GM21717 (cell line): ENCODE results near the gene C20orf141.
"Not testable (repeated sequence)": the region's sequence is repeated elsewhere in the genome, so short reads cannot be mapped to it uniquely, and the experiment has no call there.

Source experiments
- ATAC-seq: cut with Tn5 transposase; IDR thresholded peaks from one replicate; pipeline ENCODE4 v1.9.1; 2021; ENCODE audit warnings: mild to moderate bottlenecking, moderate library complexity; ENCODE audit not compliant: unreplicated experiment

Gene C20orf141

DNA sequence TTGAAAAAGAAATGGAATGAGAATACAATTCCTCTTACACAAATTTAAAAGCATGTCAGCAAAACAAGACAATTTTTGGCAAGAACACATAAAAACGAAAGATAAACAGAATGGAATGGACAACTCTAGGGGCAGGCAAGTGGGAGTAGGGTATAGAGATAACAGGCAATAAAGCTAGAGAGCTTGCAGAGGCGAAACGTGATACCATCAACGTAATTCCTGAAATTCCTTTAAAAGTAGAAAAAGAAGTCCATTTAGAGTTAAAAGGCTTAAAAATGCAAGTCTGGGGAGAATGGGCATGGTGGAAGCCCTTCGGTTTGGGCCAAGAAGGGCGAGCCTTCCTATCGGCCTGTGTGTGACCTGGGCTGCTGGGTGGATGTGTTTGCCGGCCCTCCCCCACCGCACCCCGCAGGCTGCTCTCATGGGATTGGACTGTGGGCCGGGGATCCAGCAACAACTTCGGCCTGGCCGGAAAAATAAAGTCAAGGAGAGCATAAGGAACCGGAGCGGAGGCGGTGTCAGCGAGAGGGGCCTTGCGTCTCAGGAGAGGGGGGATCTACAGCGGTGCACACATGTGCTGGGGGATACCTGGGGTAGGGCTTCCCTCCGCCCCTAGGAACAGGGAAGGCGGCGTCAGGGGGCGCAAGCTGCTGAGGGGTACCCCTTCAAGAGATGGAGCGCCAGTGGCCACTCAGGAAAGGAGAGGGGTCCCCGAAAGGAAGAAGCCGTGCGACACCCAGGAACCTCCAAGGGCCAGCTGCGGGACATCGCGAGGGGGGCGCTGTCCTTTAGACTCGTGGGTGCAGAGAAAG is 5.5 kb downstream of the C20orf141 start:
- no peak for ATAC-seq

GRCh38 chr20:2820896-2821869 is 6.4 kb downstream of the C20orf141 start:
- ATAC-seq: no peak

DNA sequence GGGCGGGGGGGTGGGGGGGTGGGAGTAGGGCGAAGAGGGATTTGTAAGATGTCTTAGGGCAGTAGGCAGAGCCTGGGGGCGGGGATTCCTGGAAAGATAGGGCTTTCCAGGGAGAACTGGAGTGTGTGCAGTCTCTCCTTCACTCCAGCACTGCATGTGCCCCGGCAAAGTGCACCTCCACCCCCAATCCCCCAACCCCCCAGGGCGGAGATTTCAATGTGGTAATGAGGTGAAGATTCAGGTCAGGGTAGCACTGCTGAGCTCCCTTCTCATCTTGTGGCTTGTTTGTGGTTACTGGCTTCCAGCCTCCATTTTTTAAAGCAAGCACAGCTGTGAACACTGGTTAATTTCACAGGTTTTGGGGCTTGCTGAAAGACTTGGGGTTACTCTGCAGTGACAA is 7.3 kb downstream of the C20orf141 start:
- ATAC-seq: no peak

GRCh38 chr20:2825761-2826160 is 11.0 kb downstream of the C20orf141 start:
- no peak for ATAC-seq

DNA sequence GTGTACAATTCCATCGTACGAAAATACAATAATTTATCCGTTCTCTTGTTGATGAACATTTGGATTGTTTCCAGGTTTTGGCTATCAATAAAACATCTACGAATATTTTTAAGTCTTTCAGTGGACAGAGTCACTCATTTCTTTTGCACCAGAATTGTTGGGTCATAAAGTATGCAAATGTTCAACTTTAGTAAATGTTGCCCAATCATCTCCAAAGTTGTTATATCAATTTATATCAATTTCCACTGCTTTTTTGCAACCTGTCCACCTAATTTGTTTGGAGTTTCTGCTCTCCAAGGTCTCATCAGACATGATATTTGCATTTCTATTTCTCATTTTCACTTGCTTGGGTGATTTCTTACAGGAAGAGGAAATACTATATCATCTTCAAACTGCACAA is 11.9 kb downstream of the C20orf141 start:
- no peak for ATAC-seq

DNA sequence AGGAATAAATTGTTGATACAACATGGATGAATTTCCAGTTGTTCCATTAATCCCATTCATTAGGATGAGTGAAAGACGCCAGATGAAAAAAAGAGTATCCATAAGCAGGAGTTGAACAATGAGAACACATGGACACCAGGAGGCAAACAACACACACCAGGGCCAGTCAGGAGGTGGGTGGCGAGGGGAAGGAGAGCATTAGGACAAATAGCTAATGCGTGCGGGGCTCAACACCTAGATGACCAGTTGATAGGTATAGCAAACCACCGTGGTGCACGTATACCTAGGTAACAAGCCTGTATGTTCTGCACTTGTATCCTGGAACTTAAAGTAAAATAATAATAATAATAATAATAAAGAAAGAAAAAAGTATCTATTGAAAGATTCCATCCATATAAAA is 14.6 kb downstream of the C20orf141 start:
- no peak for ATAC-seq

DNA sequence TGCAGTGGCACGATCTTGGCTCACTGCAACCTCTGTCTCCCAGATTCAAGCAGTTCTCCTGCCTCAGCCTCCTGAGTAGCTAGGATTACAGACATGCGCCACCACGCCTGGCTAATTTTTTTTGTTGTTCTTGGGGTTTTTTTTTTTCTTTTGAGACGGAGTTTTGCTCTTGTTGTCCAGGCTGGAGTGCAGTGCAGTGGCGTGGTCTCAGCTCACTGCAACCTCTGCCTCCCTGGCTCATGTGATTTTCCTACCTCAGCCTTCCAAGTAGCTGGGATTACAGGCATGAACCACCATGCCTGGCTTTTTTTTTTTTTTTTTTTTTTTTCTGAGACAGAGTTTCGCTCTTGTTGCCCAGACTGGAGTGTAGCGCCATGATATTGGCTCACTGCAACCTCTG is 16.4 kb downstream of the C20orf141 start:
- ATAC-seq: not testable (repeated sequence)

- ATAC-seq: no peak
Observed at GRCh38 chr20:2833761-2834160, 19.0 kb downstream of the C20orf141 start.

- no peak for ATAC-seq
Observed at GRCh38 chr20:2834401-2835110, 19.8 kb downstream of the C20orf141 start.

GRCh38 chr20:2835331-2835796 is 20.6 kb downstream of the C20orf141 start:
- no peak for ATAC-seq

- ATAC-seq: no peak
Observed at GRCh38 chr20:2836035-2836434, 21.2 kb downstream of the C20orf141 start.

GRCh38 chr20:2837221-2837960 is 22.6 kb downstream of the C20orf141 start:
- no peak for ATAC-seq

GRCh38 chr20:2838170-2838797 is 23.5 kb downstream of the C20orf141 start:
- ATAC-seq: no peak

DNA sequence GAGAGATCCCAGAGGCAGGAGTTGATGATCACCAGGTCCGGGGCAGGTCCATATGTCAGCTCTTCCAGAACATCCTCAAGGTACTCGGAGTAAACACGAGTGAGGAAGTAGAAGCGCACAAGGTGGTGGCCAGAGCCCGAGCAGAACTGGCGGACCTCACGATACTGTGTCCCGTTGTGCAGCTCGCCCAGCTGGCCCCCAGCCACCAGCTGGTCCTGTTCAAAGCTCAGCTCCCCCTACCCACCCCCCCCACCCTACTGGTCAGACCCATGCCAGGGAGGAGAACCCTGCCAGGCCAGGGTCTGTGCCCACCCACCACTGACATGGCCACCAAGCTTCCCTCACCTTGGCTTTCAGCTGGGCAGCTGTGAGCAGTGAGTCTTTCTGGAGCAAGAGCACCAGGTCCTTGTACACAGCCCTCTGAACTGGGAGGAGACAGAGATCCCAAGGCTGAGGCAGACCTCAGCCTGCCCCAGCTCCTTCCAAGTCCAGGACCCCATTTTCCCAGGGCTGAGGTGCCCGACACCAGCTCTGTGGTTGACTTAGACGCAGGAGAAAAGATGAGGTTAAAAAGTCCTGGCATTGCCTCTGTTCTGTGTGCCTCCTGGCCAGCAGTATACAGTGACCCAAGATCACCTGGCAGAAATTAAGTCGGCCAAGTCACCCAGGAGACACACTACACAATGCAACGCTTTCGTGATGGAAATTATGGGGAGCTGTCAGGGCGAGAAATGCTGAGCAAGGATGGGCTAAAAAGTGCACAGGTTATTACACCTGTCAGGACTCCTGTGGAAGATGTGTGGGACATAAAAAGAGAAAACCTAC is 24.3 kb downstream of the C20orf141 start:
- no peak for ATAC-seq

- no peak for ATAC-seq
Observed at GRCh38 chr20:2839732-2840137, 24.9 kb downstream of the C20orf141 start.

DNA sequence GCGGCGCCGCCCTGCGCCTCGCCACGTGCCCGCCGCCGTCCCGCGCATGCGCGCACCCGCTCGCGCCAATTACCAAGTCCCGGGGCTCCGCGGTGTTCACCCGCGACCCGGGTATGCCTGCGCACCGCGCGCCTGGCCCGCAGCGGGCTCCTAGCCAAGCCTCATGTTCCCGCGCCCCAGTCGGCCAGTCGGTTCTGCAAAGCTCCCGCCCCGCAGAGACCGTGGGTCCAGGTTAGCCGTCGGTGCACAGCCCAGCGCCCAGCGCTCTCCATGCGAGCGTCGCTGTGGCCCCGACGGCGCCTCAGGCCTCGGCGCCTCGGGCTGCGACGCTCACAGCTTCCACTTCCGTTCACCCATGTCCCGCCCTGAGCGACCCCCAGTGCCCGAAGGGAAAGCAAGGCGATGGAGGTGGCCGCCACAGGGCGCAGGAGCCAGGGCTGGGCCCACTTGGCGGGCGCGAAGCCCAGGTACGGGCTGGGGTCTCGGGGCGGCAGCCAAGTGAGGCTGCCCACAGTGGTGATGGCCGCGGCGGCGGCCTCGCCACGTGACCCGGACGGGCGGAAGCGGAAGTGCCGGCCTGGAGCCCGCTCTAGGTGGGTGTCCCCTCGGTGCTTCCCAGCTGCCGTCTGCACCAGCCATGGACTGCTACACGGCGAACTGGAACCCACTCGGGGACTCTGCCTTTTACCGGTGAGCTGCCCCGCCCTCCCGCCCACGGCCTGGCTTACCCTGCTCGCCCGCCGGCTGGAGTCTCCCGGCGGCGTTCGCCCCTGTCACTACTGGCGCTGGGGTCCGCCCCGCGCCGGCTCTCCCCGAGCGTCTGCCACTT is 25.6 kb downstream of the C20orf141 start, which contains the start of the genes PCED1A and VPS16:
Gene PCED1A (minus strand): TSS at position 518 of the 829 bp plus-strand sequence. CDS start 743 bp downstream, outside the sequence.
Gene VPS16 (plus strand): TSS at position 608 of the 829 bp plus-strand sequence. CDS start 30 bp downstream, at position 638.
- peak; percentile 93 for ATAC-seq

- peak; percentile 43 for ATAC-seq
Observed at GRCh38 chr20:2840967-2841531, 26.3 kb downstream of the C20orf141 start.
